GM12878 (cell line): ENCODE data around the gene TNFAIP3. TPM values are rescaled to one million over a fixed set of nuclear protein-coding genes. Genes with fewer than 3 reads are reported as not detected.

Experiments
- ATF2 ChIP-seq: IDR thresholded peaks from 2 replicates; pipeline ENCODE4 v1.6.1; 2012; ENCODE audit warnings: low read length, inconsistent platforms
- BCL11A ChIP-seq: IDR thresholded peaks from 2 replicates; pipeline ENCODE4 v1.6.1; 2011; ENCODE audit warnings: low read depth, low read length
- CHD1 ChIP-seq: IDR thresholded peaks from 2 replicates; pipeline ENCODE4 v1.6.1; 2012; ENCODE audit warnings: low read depth, low read length, improper control_type of control experiment
- E2F4 ChIP-seq: IDR thresholded peaks from 2 replicates; pipeline ENCODE4 v1.6.1; 2012; ENCODE audit warnings: low read depth, low read length, improper control_type of control experiment
- E4F1 ChIP-seq: fragments of 450-650 bp; IDR thresholded peaks from 2 replicates; pipeline ENCODE4 v1.6.1; 2018; ENCODE audit warnings: borderline replicate concordance, mild to moderate bottlenecking; ENCODE audit not compliant: partially characterized antibody
- JUND ChIP-seq: IDR thresholded peaks from 2 replicates; pipeline ENCODE4 v1.6.1; 2012; ENCODE audit warnings: low read depth, mild to moderate bottlenecking, low read length, improper control_type of control experiment, moderate library complexity
- KDM1A ChIP-seq: fragments of 200-600 bp; sonication (generic); IDR thresholded peaks from 2 replicates; pipeline ENCODE4 v1.6.1; 2016; ENCODE audit warnings: borderline replicate concordance
- KLF5 ChIP-seq: fragments of 450-650 bp; IDR thresholded peaks from 2 replicates; pipeline ENCODE4 v1.6.1; 2014; ENCODE audit warnings: mild to moderate bottlenecking; ENCODE audit not compliant: partially characterized antibody
- MTA2 ChIP-seq: fragments of 450-650 bp; IDR thresholded peaks from 2 replicates; pipeline ENCODE4 v1.6.1; 2016; ENCODE audit warnings: low read depth, mild to moderate bottlenecking, moderate library complexity
- NFYA ChIP-seq: IDR thresholded peaks from 2 replicates; pipeline ENCODE4 v1.6.1; 2011; ENCODE audit warnings: low read depth, mild to moderate bottlenecking, low read length, improper control_type of control experiment, borderline replicate concordance
- NR2C1 ChIP-seq: fragments of 450-650 bp; IDR thresholded peaks from 2 replicates; pipeline ENCODE4 v1.6.1; 2017; ENCODE audit warnings: antibody characterized with exemption, mild to moderate bottlenecking, moderate library complexity
- NRF1 ChIP-seq: conservative IDR thresholded peaks from 2 replicates; pipeline ENCODE4 v1.6.1; 2011; ENCODE audit warnings: mild to moderate bottlenecking, low read depth, low read length, improper control_type of control experiment
- PKNOX1 ChIP-seq: fragments of 450-650 bp; IDR thresholded peaks from 2 replicates; pipeline ENCODE4 v1.6.1; 2016; ENCODE audit warnings: mild to moderate bottlenecking
- POLR2A ChIP-seq: IDR thresholded peaks from 2 replicates; pipeline ENCODE4 v1.6.1; 2011; ENCODE audit warnings: low read depth, mild to moderate bottlenecking, low read length
- RCOR1 ChIP-seq: conservative IDR thresholded peaks from 2 replicates; pipeline ENCODE4 v1.6.1; 2012; ENCODE audit warnings: low read depth, low read length, improper control_type of control experiment
- REST ChIP-seq: IDR thresholded peaks from 2 replicates; pipeline ENCODE4 v1.6.1; 2012; ENCODE audit warnings: mild to moderate bottlenecking, low read depth, low read length
- SMAD1 ChIP-seq: fragments of 450-650 bp; IDR thresholded peaks from 2 replicates; pipeline ENCODE4 v1.6.1; 2018; ENCODE audit warnings: mild to moderate bottlenecking, low read depth; ENCODE audit not compliant: partially characterized antibody
- SMAD5 ChIP-seq: IDR thresholded peaks from 2 replicates; pipeline ENCODE4 v1.6.1; 2016; ENCODE audit warnings: antibody characterized with exemption, low read depth
- SREBF2 ChIP-seq: IDR thresholded peaks from 2 replicates; pipeline ENCODE4 v1.6.1; 2012; ENCODE audit warnings: mild to moderate bottlenecking, low read length
- TAF1 ChIP-seq: IDR thresholded peaks from 2 replicates; pipeline ENCODE4 v1.6.1; 2011; ENCODE audit warnings: mild to moderate bottlenecking, low read depth, low read length, borderline replicate concordance
- YY1 ChIP-seq: IDR thresholded peaks from 2 replicates; pipeline ENCODE4 v1.6.1; 2011; ENCODE audit warnings: low read depth, mild to moderate bottlenecking, low read length
- polyA plus RNA-seq, 11 experiments: library from polyadenylated mRNA; depleted of rRNA in 4 of 11; unstranded in 6 of 11; stranded (reverse) in 5 of 11; fragments of >200 nt; fragmentation: Nextera tagmentation in 4 of 11; fragmentation: Illumina TruSeq in 1 of 11; extraction: Ambion mirVana in 4 of 11; extraction: Trizol in 1 of 11; gene quantifications; 1 replicate in 1 of 11; 2 replicates in 10 of 11; pipeline versions ENCODE4 v1.2.1 to v1.2.3, GENCODE V29; 2011 to 2016; ENCODE audit warnings: inconsistent platforms in 2 of 11, missing spikeins in 2 of 11, low read depth in 1 of 11
- total RNA-seq, 4 experiments: library from RNA; depleted of rRNA in 3 of 4; stranded (reverse); fragments of >200 nt in 3 of 4; fragmentation: Illumina TruSeq in 1 of 4; extraction: Trizol in 1 of 4; gene quantifications; 2 replicates each; pipeline versions ENCODE4 v1.2.1 to v1.2.3, GENCODE V29; 2013 to 2021

Gene TNFAIP3
- total and polyA plus RNA-seq, 10 of the 15 experiments (the other 5 are each of a cell fraction or from before 2014, with no cell fraction given), result 18.0 to 350 (median 127) TPM

- TF ChIP-seq REST (no peak), TAF1 (no peak), SMAD5 (no peak), YY1 (no peak), CHD1 (no peak), NRF1 (no peak), ATF2 (no peak), KLF5 (peak; percentile 58), RCOR1 (no peak), NR2C1 (no peak), BCL11A (no peak), POLR2A (no peak), PKNOX1 (no peak), E4F1 (no peak), MTA2 (peak; percentile 18; the same call in 1 of the 2 replicates), SMAD1 (no peak), NFYA (no peak), E2F4 (no peak), JUND (no peak), KDM1A (no peak), SREBF2 (no peak)
Observed at GRCh38 chr6:137840252-137840651, 26.8 kb upstream of the TNFAIP3 start (continued).
